K562 (cell line): Measurements from ENCODE around the gene MSI1. TPM values are rescaled to one million over a fixed set of nuclear protein-coding genes. Genes with fewer than 3 reads are reported as not detected.
A peak's percentile ranks its signal among the peaks of the same experiment; 100 is the strongest.
"Not testable (repeated sequence)": the region's sequence is repeated elsewhere in the genome, so short reads cannot be mapped to it uniquely, and the experiment has no call there.

Experiments
- ATAC-seq: fragments of 200-7000 bp; cut with Tn5 transposase; 3 replicates; pipeline ENCODE4 v1.9.1; 2020; ENCODE audit warnings: moderate library complexity
- BruUV-seq: library from RNA; stranded (reverse); fragments of 400-500 nt; replicated peaks from 2 replicates; lab custom pipeline; 2021; lab: Mats Ljungman, UMichigan
- CTCF ChIA-PET: fragments of 300-600 bp; formaldehyde crosslinking; extraction: SDS; loops from one replicate; lab custom pipeline; 2021; ENCODE audit warnings: low intra/inter-chr PET ratio; lab: Yijun Ruan, JAX
- POLR2A ChIA-PET: fragments of 300-600, 350-650 bp; sonication (Branson Sonifier 250); formaldehyde crosslinking; extraction: SDS; loops from one replicate; lab custom pipeline; 2021; ENCODE audit warnings: antibody characterized with exemption, inconsistent platforms; lab: Yijun Ruan, JAX
- DNase-seq, 4 experiments: peaks; one replicate each; pipeline versions ENCODE4 v3.0.0 to v3.0.0-alpha.2; 2011 to 2018; ENCODE audit warnings: low spot score in 3 of 4, mixed read lengths in 3 of 4; ENCODE audit errors: extremely low read depth in 1 of 4
- FAIRE-seq: peaks from 2 replicates; lab custom pipeline; 2011; peaks lifted over from hg19 to GRCh38; lab: Jason Lieb, UNC
- H2AFZ ChIP-seq: 2 replicates; pipeline ENCODE4 v1.6.0; 2011; ENCODE audit warnings: low read depth, low read length, control low read depth, inconsistent platforms
- H3K27ac ChIP-seq: fragments of 200-600 bp; 3 replicates; pipeline ENCODE4 v1.8.0; 2011; ENCODE audit warnings: low read depth, mild to moderate bottlenecking, control low read depth, inconsistent platforms, low read length, moderate library complexity, mixed read lengths; ENCODE audit errors: extremely low read depth
- H3K27me3 ChIP-seq, 2 experiments: fragments of 300-600 bp in 1 of 2; 2 replicates in 1 of 2; 3 replicates in 1 of 2; pipeline versions ENCODE4 v1.6.0 to v1.8.0; 2011; ENCODE audit warnings: inconsistent platforms in 2 of 2, low read length in 2 of 2, mild to moderate bottlenecking in 1 of 2, mixed read lengths in 1 of 2, moderate library complexity in 1 of 2; ENCODE audit not compliant: control insufficient read depth in 2 of 2, insufficient read depth in 2 of 2
- H3K36me3 ChIP-seq: fragments of 300-600 bp; 3 replicates; pipeline ENCODE4 v1.8.0; 2011; ENCODE audit warnings: mild to moderate bottlenecking, low read length, inconsistent platforms; ENCODE audit not compliant: control insufficient read depth, insufficient read depth
- H3K4me1 ChIP-seq, 2 experiments: fragments of 200-600 bp in 1 of 2; replicated peaks in 1 of 2; 2 replicates in 1 of 2; 3 replicates in 1 of 2; pipeline versions ENCODE4 v1.5.1 to v1.8.0; 2011; ENCODE audit warnings: inconsistent platforms in 2 of 2, low read length in 2 of 2, mild to moderate bottlenecking in 1 of 2, mixed read lengths in 1 of 2, moderate library complexity in 1 of 2; ENCODE audit not compliant: control insufficient read depth in 2 of 2, insufficient read depth in 2 of 2
- H3K4me2 ChIP-seq: 2 replicates; pipeline ENCODE4 v1.6.1; 2011; ENCODE audit warnings: low read length, control low read depth, inconsistent platforms, mixed read lengths; ENCODE audit not compliant: insufficient read depth
- H3K4me3 ChIP-seq: fragments of 200-600 bp; sonication (generic), shearing (Covaris generic); 2 replicates; pipeline ENCODE4 v1.5.1; 2016; ENCODE audit warnings: control low read depth, inconsistent platforms
- H3K79me2 ChIP-seq: fragments of 200-600 bp; 3 replicates; pipeline ENCODE4 v1.8.0; 2011; ENCODE audit warnings: low read length, inconsistent platforms; ENCODE audit not compliant: control insufficient read depth, insufficient read depth
- H3K9ac ChIP-seq, 2 experiments: 2 replicates each; pipeline versions ENCODE4 v1.6.0 to v1.6.1; 2011; ENCODE audit warnings: low read depth in 2 of 2, low read length in 2 of 2, control low read depth in 1 of 2, inconsistent platforms in 1 of 2, mild to moderate bottlenecking in 1 of 2, mixed read lengths in 1 of 2; ENCODE audit not compliant: insufficient read depth in 1 of 2
- H3K9me1 ChIP-seq: one replicate; pipeline ENCODE4 v1.6.0; 2011; ENCODE audit warnings: inconsistent platforms, mild to moderate bottlenecking, low read length, moderate library complexity; ENCODE audit not compliant: control insufficient read depth, insufficient read depth
- H3K9me3 ChIP-seq: replicated peaks from 2 replicates; pipeline ENCODE4 v1.5.1; 2011; ENCODE audit warnings: low read depth, low read length, inconsistent platforms; ENCODE audit not compliant: control insufficient read depth, insufficient read depth
- H4K20me1 ChIP-seq: replicated peaks from 2 replicates; pipeline ENCODE4 v1.6.1; 2011; ENCODE audit warnings: low read length, inconsistent platforms, mixed read lengths; ENCODE audit not compliant: control insufficient read depth, insufficient read depth
- CBX1 ChIP-seq: sonication (generic); IDR thresholded peaks from 2 replicates; pipeline ENCODE4 v1.6.1; 2016; ENCODE audit warnings: antibody characterized with exemption, low read depth, mild to moderate bottlenecking
- CBX3 ChIP-seq, 2 experiments: IDR thresholded peaks; 1 replicate in 1 of 2; 2 replicates in 1 of 2; pipeline ENCODE4 v1.6.1; 2012; ENCODE audit warnings: inconsistent platforms in 2 of 2, low read length in 2 of 2, borderline replicate concordance in 1 of 2, control low read depth in 1 of 2
- CBX5 ChIP-seq: IDR thresholded peaks from 2 replicates; pipeline ENCODE4 v1.6.1; 2014; ENCODE audit warnings: low read depth, borderline replicate concordance
- TRIM28 ChIP-seq: fragments of 450-650 bp; IDR thresholded peaks from 2 replicates; pipeline ENCODE4 v1.6.1; 2017
- WGBS: fragments of 100-300 bp; shearing (Covaris generic); methylation state at CpG from one replicate; pipeline ENCODE4 v1.1.6; 2016; ENCODE audit warnings: low coverage, mixed read lengths; ENCODE audit not compliant: insufficient coverage; ENCODE audit errors: missing lambda C conversion rate; 5-methylcytosine and 5-hydroxymethylcytosine counted together
- in situ Hi-C: fragments of 300-500 bp; cut with MboI; formaldehyde crosslinking; loops from 4 replicates; pipeline ENCODE4 v1.15.0; 2018; ENCODE audit warnings: inconsistent platforms, mixed read lengths
- intact Hi-C: fragments of 100-400 bp; cut with micrococcal nuclease; formaldehyde crosslinking; loops from 2 replicates; pipeline ENCODE4 v1.14.2; 2022
- polyA plus RNA-seq, 8 experiments: library from polyadenylated mRNA; depleted of rRNA in 4 of 8; stranded (reverse) in 5 of 8; unstranded in 3 of 8; fragments of >200 nt; fragmentation: Nextera tagmentation in 2 of 8; fragmentation: Illumina TruSeq in 1 of 8; extraction: Ambion mirVana in 2 of 8; extraction: Trizol in 1 of 8; gene quantifications; 2 replicates each; pipeline versions ENCODE4 v1.2.1 to v1.2.3, GENCODE V29; 2011 to 2014; ENCODE audit warnings: inconsistent platforms in 1 of 8, missing spikeins in 1 of 8
- total RNA-seq, 7 experiments: library from RNA; depleted of rRNA in 6 of 7; stranded (reverse); fragments of >200 nt in 6 of 7; fragmentation: Illumina TruSeq in 2 of 7; extraction: Trizol in 2 of 7; gene quantifications; 2 replicates each; pipeline versions ENCODE4 v1.2.1 to v1.2.3, GENCODE V29; 2011 to 2021; ENCODE audit warnings: low replicate concordance in 1 of 7
- TF ChIP-seq, protein P1 (sequence below): fragments of 450-650 bp; IDR thresholded peaks from 2 replicates; pipeline ENCODE4 v1.6.1; 2018; ENCODE audit warnings: mild to moderate bottlenecking, low read depth; ENCODE audit not compliant: partially characterized antibody

The MSI1 gene
- total and polyA plus RNA-seq, 9 of the 15 experiments (the other 6 are each of a cell fraction or from before 2014, with no cell fraction given) = 0.16 TPM; not detected in 8

DNA sequence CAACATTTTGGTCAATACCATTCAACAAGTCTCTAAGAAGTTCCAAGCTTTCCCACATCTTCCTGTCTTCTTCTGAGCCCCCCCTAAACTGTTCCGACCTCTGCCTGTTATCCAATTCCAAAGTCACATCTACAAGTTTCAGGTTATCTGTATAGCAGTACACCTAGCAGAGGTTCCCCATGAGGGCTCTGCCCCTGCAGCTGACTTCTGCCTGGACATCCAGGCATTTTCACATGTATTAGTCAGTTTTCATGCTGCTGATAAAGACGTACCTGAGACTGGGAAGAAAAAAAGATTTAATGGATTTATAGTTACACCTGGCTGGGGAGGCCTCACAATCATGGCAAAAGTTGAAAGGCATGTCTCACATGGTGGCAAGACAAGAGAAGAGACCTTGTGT lies 31.2 kb downstream of the MSI1 start (continued):
- TF ChIP-seq, protein P1, sequence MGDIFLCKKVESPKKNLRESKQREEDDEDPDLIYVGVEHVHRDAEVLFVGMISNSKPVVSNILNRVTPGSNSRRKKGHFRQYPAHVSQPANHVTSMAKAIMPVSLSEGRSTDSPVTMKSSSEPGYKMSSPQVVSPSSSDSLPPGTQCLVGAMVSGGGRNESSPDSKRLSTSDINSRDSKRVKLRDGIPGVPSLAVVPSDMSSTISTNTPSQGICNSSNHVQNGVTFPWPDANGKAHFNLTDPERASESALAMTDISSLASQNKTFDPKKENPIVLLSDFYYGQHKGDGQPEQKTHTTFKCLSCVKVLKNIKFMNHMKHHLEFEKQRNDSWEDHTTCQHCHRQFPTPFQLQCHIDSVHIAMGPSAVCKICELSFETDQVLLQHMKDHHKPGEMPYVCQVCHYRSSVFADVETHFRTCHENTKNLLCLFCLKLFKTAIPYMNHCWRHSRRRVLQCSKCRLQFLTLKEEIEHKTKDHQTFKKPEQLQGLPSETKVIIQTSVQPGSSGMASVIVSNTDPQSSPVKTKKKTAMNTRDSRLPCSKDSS = peak; percentile 76

GRCh38 chr12:120336392-120336791 lies 32.6 kb downstream of the MSI1 start:
- H3K79me2 ChIP-seq, H3K36me3 ChIP-seq, H3K4me2 ChIP-seq, FAIRE-seq, BruUV-seq, H3K9me1 ChIP-seq, H3K4me3 ChIP-seq, H3K9ac ChIP-seq, H2AFZ ChIP-seq, intact Hi-C loops, H4K20me1 ChIP-seq, H3K4me1 ChIP-seq, DNase-seq, CTCF ChIA-PET, H3K9me3 ChIP-seq, H3K27ac ChIP-seq, ATAC-seq, POLR2A ChIA-PET: not testable (repeated sequence)
- in situ Hi-C loops = loop anchor here (25.0 kb wide), 1 partner anchor 326 kb away; no protein-coding TSS in a partner anchor
- peak; percentile 58; the same call in 1 of the 2 replicates for TF ChIP-seq TRIM28
- TF ChIP-seq CBX3 (IDR thresholded peaks at IDR 0.05; ENCODE audit: borderline replicate concordance in 1 of 2, low read length in 2 of 2) = peak in 1 of 2 experiments; percentile 70; a peak in 2 of 3 replicates
- TF ChIP-seq CBX1 = 0 out of 2 replicates have a peak, but pooled peaks have one; percentile 42
- peak; percentile 92 for TF ChIP-seq CBX5
- WGBS = 0% methylated on average over 2 of the region's 2 CpGs
- H3K27me3 ChIP-seq = peaks cover 10 to 18% of the 10 kb centered on the region in 2 experiments; a peak in 3 of 5 replicates
